Naive thymus-derived CD4-positive, alpha-beta T cell (primary cell): ENCODE measurements around the gene ERCC6L2. TPM values are rescaled to one million over a fixed set of nuclear protein-coding genes. Genes with fewer than 3 reads are reported as not detected.

Experiments used
- ATAC-seq: fragments of 150-1000 bp; cut with Tn5 transposase; 2 replicates; pipeline ENCODE4 v1.10.0; 2021; ENCODE audit warnings: mild to moderate bottlenecking, moderate library complexity
- CTCF ChIA-PET: fragments of 350-600 bp; sonication (Branson Sonifier 250); formaldehyde crosslinking; loops from one replicate; lab custom pipeline; 2021; ENCODE audit warnings: antibody characterized with exemption; lab: Charles Lee
- POLR2A ChIA-PET: fragments of 350-600 bp; sonication (Branson Sonifier 250); formaldehyde crosslinking; loops from one replicate; lab custom pipeline; 2021; ENCODE audit warnings: antibody characterized with exemption, inconsistent platforms; lab: Charles Lee
- DNase-seq, 9 donors: peaks; one replicate each; pipeline versions ENCODE4 v3.0.0 to v3.0.0-alpha.2; 2020 to 2022; ENCODE audit warnings: mixed read lengths in 1 of 9
- H3K27ac ChIP-seq: one replicate; pipeline ENCODE4 v1.7.0; 2013; ENCODE audit warnings: mild to moderate bottlenecking, low read depth, low read length, moderate library complexity
- H3K27me3 ChIP-seq, 2 donors: one replicate each; pipeline ENCODE4 v1.7.0; 2013; ENCODE audit warnings: low read length in 2 of 2, mild to moderate bottlenecking in 2 of 2, moderate library complexity in 2 of 2; ENCODE audit not compliant: control insufficient read depth in 2 of 2, insufficient read depth in 2 of 2
- H3K36me3 ChIP-seq, 3 experiments: 1 replicate in 2 of 3; 2 replicates in 1 of 3; pipeline ENCODE4 v1.7.0; 2013; ENCODE audit warnings: low read length in 3 of 3, mild to moderate bottlenecking in 3 of 3, moderate library complexity in 1 of 3; ENCODE audit not compliant: insufficient read depth in 3 of 3, control insufficient read depth in 2 of 3
- H3K4me1 ChIP-seq, 2 donors: one replicate each; pipeline ENCODE4 v1.7.0; 2013; ENCODE audit warnings: low read length in 2 of 2, mild to moderate bottlenecking in 2 of 2, moderate library complexity in 1 of 2; ENCODE audit not compliant: control insufficient read depth in 2 of 2, insufficient read depth in 2 of 2
- H3K4me3 ChIP-seq: 2 replicates; pipeline ENCODE4 v1.7.0; 2013; ENCODE audit warnings: mild to moderate bottlenecking, low read length
- H3K9me3 ChIP-seq, 3 experiments: 1 replicate in 2 of 3; 2 replicates in 1 of 3; pipeline ENCODE4 v1.7.0; 2013; ENCODE audit warnings: low read length in 3 of 3; ENCODE audit not compliant: control insufficient read depth in 2 of 3
- H3K27ac Mint-ChIP-seq, 9 donors: one replicate each; pipeline ENCODE4 v1.8.0; 2020 to 2022; ENCODE audit warnings: mixed read lengths in 9 of 9, mild to moderate bottlenecking in 8 of 9, moderate library complexity in 5 of 9, inconsistent platforms in 2 of 9
- H3K27me3 Mint-ChIP-seq, 5 donors: one replicate each; pipeline ENCODE4 v1.8.0; 2021 to 2022; ENCODE audit warnings: mixed read lengths in 5 of 5, mild to moderate bottlenecking in 1 of 5
- H3K36me3 Mint-ChIP-seq, 5 donors: one replicate each; pipeline ENCODE4 v1.8.0; 2020 to 2022; ENCODE audit warnings: mixed read lengths in 5 of 5, mild to moderate bottlenecking in 3 of 5, inconsistent platforms in 1 of 5
- H3K4me1 Mint-ChIP-seq, 7 donors: one replicate each; pipeline ENCODE4 v1.8.0; 2020 to 2022; ENCODE audit warnings: mixed read lengths in 7 of 7, mild to moderate bottlenecking in 3 of 7, inconsistent platforms in 1 of 7
- H3K4me3 Mint-ChIP-seq, 10 donors: one replicate each; pipeline ENCODE4 v1.8.0; 2020 to 2022; ENCODE audit warnings: mild to moderate bottlenecking in 10 of 10, mixed read lengths in 10 of 10, moderate library complexity in 6 of 10, inconsistent platforms in 2 of 10
- H3K9me3 Mint-ChIP-seq, 11 donors: one replicate each; pipeline ENCODE4 v1.8.0; 2020 to 2022; ENCODE audit warnings: mixed read lengths in 11 of 11, mild to moderate bottlenecking in 4 of 11, inconsistent platforms in 1 of 11, moderate library complexity in 1 of 11
- intact Hi-C, 2 donors: fragments of 100-400 bp; cut with micrococcal nuclease; formaldehyde crosslinking; loops; one replicate each; pipeline ENCODE4 v1.15.1; 2023
- polyA plus RNA-seq, 2 donors: library from polyadenylated mRNA; unstranded; fragments of 300-500 nt; fragmentation: Illumina TruSeq; gene quantifications; one replicate each; pipeline ENCODE4 v1.2.3, GENCODE V29; 2021
- total RNA-seq, 6 experiments: library from RNA in 5 of 6; stranded (reverse) in 5 of 6; gene quantifications; 1 replicate in 5 of 6; 2 replicates in 1 of 6; pipeline ENCODE4 v1.2.3 and lab custom pipeline; 2021 to 2026

The ERCC6L2 gene
- total and polyA plus RNA-seq, 7 experiments from 2014 or later = 46.2 to 82.8 (median 54.9) TPM

- Histone ChIP-seq H3K9me3 (no peaks in the 10 kb centered on the region), H3K4me1 (peaks cover 0 to 9% of the 10 kb centered on the region in 2 donors), H3K4me3 (no peak overlapping the region), H3K27ac (no peak overlapping the region), H3K36me3 (peaks cover 0 to 5% (median 0%) of the 10 kb centered on the region in 3 experiments), H3K27me3 (no peaks in the 10 kb centered on the region)
- ChIA-PET POLR2A (interaction anchor here (1.5 kb wide), 2 partner anchors 15 to 27 kb away, joined by 6 to 10 read pairs; partner anchors contain the start of gene ERCC6L2), CTCF (no interaction called here)
- intact Hi-C loops = loop anchor here in 1 of 2 donors (2.0 to 5.0 kb wide), 3 partner anchors 15 to 79 kb away; no protein-coding TSS in a partner anchor
- Mint-ChIP-seq H3K36me3 (peaks cover 0 to 47% (median 40%) of the 10 kb centered on the region in 5 donors), H3K27me3 (no peaks in the 10 kb centered on the region), H3K9me3 (no peaks in the 10 kb centered on the region), H3K4me1 (peaks cover 12 to 65% (median 34%) of the 10 kb centered on the region in 7 donors), H3K4me3 (no peak overlapping the region), H3K27ac (peak overlapping the region in 1 of 9 donors; percentile 67)
- DNase-seq (no peak), ATAC-seq (no peak)
Observed at GRCh38 chr9:95903398-95903797, 27.9 kb downstream of the ERCC6L2 start.

- Mint-ChIP-seq H3K4me3 (peak overlapping the region in 1 of 10 donors; percentile 23), H3K27me3 (no peaks in the 10 kb centered on the region), H3K27ac (peak overlapping the region in 1 of 9 donors; percentile 36), H3K9me3 (no peaks in the 10 kb centered on the region), H3K4me1 (peaks cover 9 to 68% (median 34%) of the 10 kb centered on the region in 7 donors), H3K36me3 (peaks cover 0 to 64% (median 44%) of the 10 kb centered on the region in 5 donors)
- no peaks in the 10 kb centered on the region for H3K9me3 ChIP-seq
- H3K4me1 ChIP-seq = peaks cover 0 to 9% of the 10 kb centered on the region in 2 donors
- ChIA-PET CTCF (interaction anchor here (0.5 to 0.7 kb wide), 2 partner anchors 12 to 176 kb away, joined by 4 read pairs; no protein-coding TSS in a partner anchor), POLR2A (interaction anchor here (1.2 to 1.9 kb wide), 2 partner anchors 9 to 33 kb away, joined by 4 to 6 read pairs; partner anchors contain the start of gene ERCC6L2)
- ATAC-seq (peak; percentile 14), DNase-seq (peak in 2 of 9 donors; percentile 7 to 25)
- H3K4me3 ChIP-seq = no peak overlapping the region
- H3K27ac ChIP-seq = no peak overlapping the region
- peaks cover 0 to 5% (median 2%) of the 10 kb centered on the region in 3 experiments for H3K36me3 ChIP-seq
- intact Hi-C loops = no loop called here
- no peaks in the 10 kb centered on the region for H3K27me3 ChIP-seq
Observed at GRCh38 chr9:95907794-95908193, 32.3 kb downstream of the ERCC6L2 start.

- Mint-ChIP-seq H3K4me1 (peaks cover 9 to 64% (median 35%) of the 10 kb centered on the region in 7 donors), H3K27me3 (no peaks in the 10 kb centered on the region), H3K27ac (no peak overlapping the region), H3K9me3 (no peaks in the 10 kb centered on the region), H3K36me3 (peaks cover 4 to 75% (median 48%) of the 10 kb centered on the region in 5 donors), H3K4me3 (no peak overlapping the region)
- ChIA-PET POLR2A (interaction anchor here (0.9 to 1.5 kb wide), 3 partner anchors 9 to 34 kb away, joined by 3 to 7 read pairs (median 4); partner anchors contain the start of gene ERCC6L2), CTCF (no interaction called here)
- Histone ChIP-seq H3K4me3 (no peak overlapping the region), H3K27ac (no peak overlapping the region), H3K4me1 (peaks cover 0 to 9% of the 10 kb centered on the region in 2 donors), H3K36me3 (peaks cover 0 to 5% (median 4%) of the 10 kb centered on the region in 3 experiments), H3K9me3 (no peaks in the 10 kb centered on the region), H3K27me3 (no peaks in the 10 kb centered on the region)
- intact Hi-C loops = no loop called here
- ATAC-seq = no peak
- DNase-seq = no peak
Observed at GRCh38 chr9:95910023-95910707, 34.7 kb downstream of the ERCC6L2 start.

GRCh38 chr9:95910770-95911340 is 35.4 kb downstream of the ERCC6L2 start:
- no peak overlapping the region for H3K27ac Mint-ChIP-seq
- H3K27ac ChIP-seq = no peak overlapping the region
- peaks cover 0 to 9% of the 10 kb centered on the region in 2 donors for H3K4me1 ChIP-seq
- no peaks in the 10 kb centered on the region for H3K9me3 ChIP-seq
- H3K4me1 Mint-ChIP-seq = peaks cover 9 to 57% (median 30%) of the 10 kb centered on the region in 7 donors
- POLR2A ChIA-PET = interaction anchor here (1.4 to 1.5 kb wide), 2 partner anchors 34 to 35 kb away, joined by 4 to 7 read pairs; partner anchors contain the start of gene ERCC6L2
- no peaks in the 10 kb centered on the region for H3K9me3 Mint-ChIP-seq
- intact Hi-C loops = no loop called here
- peak overlapping the region in 1 of 10 donors; percentile 13 for H3K4me3 Mint-ChIP-seq
- H3K27me3 ChIP-seq = no peaks in the 10 kb centered on the region
- CTCF ChIA-PET = no interaction called here
- no peak for ATAC-seq
- H3K36me3 ChIP-seq = peaks cover 2 to 5% (median 4%) of the 10 kb centered on the region in 3 experiments
- H3K36me3 Mint-ChIP-seq = peaks cover 4 to 72% (median 46%) of the 10 kb centered on the region in 5 donors
- H3K27me3 Mint-ChIP-seq = no peaks in the 10 kb centered on the region
- H3K4me3 ChIP-seq = no peak overlapping the region
- no peak for DNase-seq

- no peaks in the 10 kb centered on the region for H3K27me3 Mint-ChIP-seq
- DNase-seq (no peak), ATAC-seq (no peak)
- Histone ChIP-seq H3K4me3 (no peak overlapping the region), H3K36me3 (peaks cover 4 to 14% (median 13%) of the 10 kb centered on the region in 3 experiments), H3K27ac (no peak overlapping the region), H3K9me3 (no peaks in the 10 kb centered on the region), H3K27me3 (no peaks in the 10 kb centered on the region), H3K4me1 (peaks cover 0 to 6% of the 10 kb centered on the region in 2 donors)
- H3K27ac Mint-ChIP-seq = no peak overlapping the region
- CTCF ChIA-PET = no interaction called here
- peaks cover 4 to 76% (median 52%) of the 10 kb centered on the region in 5 donors for H3K36me3 Mint-ChIP-seq
- no peak overlapping the region for H3K4me3 Mint-ChIP-seq
- POLR2A ChIA-PET = interaction anchor here (1.0 kb wide), 1 partner anchor 38 kb away, joined by 3 read pairs; the partner anchor contains the start of gene ERCC6L2
- H3K9me3 Mint-ChIP-seq = no peaks in the 10 kb centered on the region
- H3K4me1 Mint-ChIP-seq = peaks cover 8 to 41% (median 21%) of the 10 kb centered on the region in 7 donors
- intact Hi-C loops = no loop called here
Observed at GRCh38 chr9:95912773-95913172, 37.3 kb downstream of the ERCC6L2 start.

- peak overlapping the region in 3 of 9 donors; percentile 21 to 70 (median 22) for H3K27ac Mint-ChIP-seq
- H3K4me1 Mint-ChIP-seq = peaks cover 0 to 10% (median 0%) of the 10 kb centered on the region in 7 donors
Observed at GRCh38 chr9:95920017-95920416, 44.5 kb downstream of the ERCC6L2 start.

More at GRCh38 chr9:95920017-95920416, 44.5 kb downstream of the ERCC6L2 start:
- H3K27me3 Mint-ChIP-seq = no peaks in the 10 kb centered on the region
- no peak overlapping the region for H3K27ac ChIP-seq
- no peak overlapping the region for H3K4me3 ChIP-seq
- no peak for ATAC-seq
- intact Hi-C loops = no loop called here
- ChIA-PET CTCF (no interaction called here), POLR2A (interaction anchor here (0.7 kb wide), 1 partner anchor 10 kb away, joined by 3 read pairs; no protein-coding TSS in a partner anchor)
- no peak for DNase-seq
- H3K9me3 ChIP-seq = no peaks in the 10 kb centered on the region
- peaks cover 13 to 51% (median 44%) of the 10 kb centered on the region in 5 donors for H3K36me3 Mint-ChIP-seq
- H3K4me3 Mint-ChIP-seq = no peak overlapping the region
- no peaks in the 10 kb centered on the region for H3K4me1 ChIP-seq
- H3K9me3 Mint-ChIP-seq = no peaks in the 10 kb centered on the region
- peaks cover 5 to 50% (median 13%) of the 10 kb centered on the region in 3 experiments for H3K36me3 ChIP-seq
- no peaks in the 10 kb centered on the region for H3K27me3 ChIP-seq
